Ramos (cell line): Measurements from ENCODE around the gene ADAM12.
"Not testable (repeated sequence)": the region's sequence is repeated elsewhere in the genome, so short reads cannot be mapped to it uniquely, and the experiment has no call there.

ENCODE experiments used
- in situ Hi-C: fragments of 300-500 bp; cut with MboI; formaldehyde crosslinking; loops from one replicate; pipeline ENCODE4 v1.14.3; 2022; ENCODE audit warnings: low sequenced_read_pairs; ENCODE audit not compliant: unreplicated experiment

The ADAM12 gene

DNA sequence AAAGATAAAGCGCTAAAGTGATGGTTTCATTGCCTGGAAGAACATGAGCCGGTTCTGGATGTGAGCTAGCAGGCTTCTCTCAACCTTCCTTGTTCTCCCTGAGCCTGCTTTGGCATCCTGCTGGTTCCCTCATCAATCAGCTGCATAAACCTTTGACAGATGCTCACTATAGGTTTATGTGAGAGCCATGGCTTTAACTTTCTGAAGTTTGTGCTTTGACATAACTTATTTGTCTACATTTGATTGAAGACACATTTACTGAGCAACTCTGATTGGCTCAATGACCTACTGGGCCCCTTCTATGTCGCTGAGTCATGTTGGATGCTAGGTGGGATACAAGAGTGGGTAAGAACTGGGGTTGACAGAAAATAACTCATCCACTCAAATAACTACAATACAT, 192.0 kb downstream of the ADAM12 start:
- in situ Hi-C loops, result no loop called here

GRCh38 chr10:126191192-126191591, 197.1 kb downstream of the ADAM12 start:
- in situ Hi-C loops, result no loop called here

- in situ Hi-C loops, result no loop called here
Observed at GRCh38 chr10:126188679-126189200, 199.5 kb downstream of the ADAM12 start.

DNA sequence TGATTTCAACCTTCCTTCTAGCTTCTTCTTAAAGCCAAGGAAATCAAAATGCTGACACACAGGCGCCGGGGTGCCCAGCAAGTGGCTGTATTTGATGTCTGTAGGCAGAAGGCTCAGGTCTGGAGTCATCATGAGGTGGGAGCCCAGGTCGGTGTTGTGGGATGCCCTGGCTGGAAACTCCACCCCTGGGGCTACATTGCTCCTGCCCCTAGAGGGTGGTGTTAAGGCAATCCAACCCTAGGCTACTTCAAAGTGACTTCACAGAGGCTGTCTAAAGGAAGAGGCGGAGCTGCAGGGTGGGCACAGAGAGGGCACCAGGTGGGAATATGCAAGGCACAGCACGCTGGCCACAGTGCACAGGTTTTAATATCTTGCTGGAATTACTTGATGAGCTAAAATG, 200.9 kb downstream of the ADAM12 start:
- in situ Hi-C loops, result no loop called here

GRCh38 chr10:126186766-126187165, 201.5 kb downstream of the ADAM12 start:
- in situ Hi-C loops, result no loop called here

DNA sequence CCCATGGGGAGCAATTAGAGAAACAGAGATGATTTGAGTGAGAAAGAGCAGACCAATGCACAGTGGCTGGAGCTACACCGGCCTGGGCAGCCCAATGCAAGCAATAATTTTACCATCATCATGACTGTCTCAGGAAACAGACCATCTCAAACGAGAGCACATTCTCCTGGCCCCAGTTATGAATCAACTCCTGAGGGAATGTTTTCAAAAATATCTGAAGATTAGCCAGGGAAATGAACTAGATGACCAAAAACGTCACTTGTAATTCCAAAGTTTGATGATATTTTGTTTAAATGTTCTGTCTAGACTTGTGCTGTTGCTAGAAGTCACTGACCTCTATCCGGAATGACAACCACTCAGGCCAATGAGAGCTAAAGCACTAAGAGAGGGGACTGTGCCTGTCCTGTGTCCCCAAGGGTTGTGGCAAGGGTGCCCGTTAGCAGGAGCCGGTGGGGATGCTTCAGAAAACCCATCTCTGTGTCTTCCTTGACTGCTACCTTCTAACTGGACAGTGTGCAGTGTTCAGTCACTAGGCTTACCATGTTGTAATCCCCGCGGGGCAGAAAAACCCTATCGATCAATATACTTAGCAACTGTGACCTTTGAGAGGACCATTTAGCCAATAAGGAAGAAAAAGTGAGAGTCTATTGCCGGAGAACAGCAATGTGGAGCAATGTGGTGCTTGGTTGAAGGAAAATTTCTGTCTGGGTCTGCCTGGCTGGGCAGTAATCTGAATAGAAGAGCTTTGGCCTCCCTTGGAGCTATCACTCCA, 202.4 kb downstream of the ADAM12 start:
- in situ Hi-C loops, result no loop called here

DNA sequence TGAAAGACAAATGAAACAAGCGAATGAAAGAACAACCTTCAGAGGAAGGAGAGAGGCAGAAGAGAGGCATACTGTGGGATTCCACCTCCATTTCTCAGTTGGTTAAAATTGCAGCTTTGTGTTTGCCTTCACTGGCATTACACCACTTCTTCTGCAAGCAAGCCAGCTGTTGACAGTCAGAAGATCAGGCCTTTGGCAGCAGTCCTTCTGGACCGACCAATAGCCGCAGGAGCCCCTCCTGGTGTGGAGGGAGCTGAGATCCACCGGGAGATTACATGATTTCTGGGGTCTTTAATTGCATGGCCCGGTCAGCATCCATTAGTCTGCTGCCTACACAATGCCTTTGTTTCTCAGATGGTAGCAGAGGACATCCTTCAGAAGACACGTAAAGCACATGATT, 206.7 kb downstream of the ADAM12 start:
- in situ Hi-C loops, result no loop called here

- in situ Hi-C loops, result no loop called here
Observed at GRCh38 chr10:126179637-126180036, 208.6 kb downstream of the ADAM12 start.

DNA sequence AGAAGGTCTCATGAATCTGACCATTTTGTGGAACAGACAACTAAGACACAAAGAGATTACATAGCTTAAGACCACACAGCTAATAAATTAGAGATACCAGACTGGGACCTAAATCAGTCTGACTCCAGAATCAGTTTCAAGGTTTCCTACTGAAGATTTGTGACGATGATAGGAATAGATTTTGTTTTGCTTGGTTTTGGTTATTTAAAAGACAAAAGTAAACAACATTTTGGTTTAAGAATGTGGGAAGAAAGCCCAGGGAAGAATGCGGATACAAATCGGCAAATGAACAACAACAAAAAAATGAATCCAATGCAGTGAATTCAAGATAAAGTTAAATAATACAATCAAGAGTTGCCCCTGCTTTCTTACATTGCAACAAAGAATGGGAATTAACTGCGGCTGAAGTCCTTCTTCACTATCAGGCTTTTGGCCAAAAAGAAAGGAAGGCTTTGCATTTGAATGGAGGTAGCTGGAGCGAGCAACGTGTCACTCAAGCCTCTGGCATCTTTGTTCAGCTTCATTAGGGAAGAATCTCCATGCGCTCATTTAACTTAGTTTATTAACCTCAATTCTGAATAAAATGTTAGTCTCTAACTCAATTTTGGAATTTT, 210.8 kb downstream of the ADAM12 start:
- in situ Hi-C loops, result no loop called here

DNA sequence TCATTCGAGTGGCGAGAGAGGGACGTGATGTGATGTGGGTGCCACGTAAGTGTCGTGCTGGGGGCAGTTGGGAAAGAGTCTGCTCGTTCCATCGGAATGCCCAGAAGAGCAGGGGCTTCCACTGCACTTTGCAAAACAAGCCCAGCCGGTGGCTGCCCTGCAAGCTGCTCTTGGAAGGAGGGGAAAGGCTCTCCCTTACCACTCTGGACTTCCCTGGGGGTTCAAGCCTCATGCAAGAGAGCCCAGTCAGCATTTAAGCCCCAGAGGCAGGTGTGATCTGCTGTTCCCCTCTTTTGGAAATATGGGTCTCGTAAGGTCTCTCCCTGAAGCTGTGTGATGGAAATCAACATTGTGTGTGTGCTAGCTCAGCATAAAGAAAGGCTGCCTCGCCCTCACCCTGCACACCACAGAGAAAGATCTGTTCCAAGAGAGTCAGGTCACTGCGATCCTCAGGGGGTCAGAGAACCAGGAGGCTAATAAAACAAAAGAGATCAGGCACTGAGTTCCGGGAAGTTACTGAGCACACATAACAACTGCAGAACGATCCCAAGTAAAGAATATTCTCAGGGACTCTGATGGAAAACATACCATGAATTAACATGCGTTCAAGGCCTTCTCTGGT, 212.5 kb downstream of the ADAM12 start:
- in situ Hi-C loops, result no loop called here

GRCh38 chr10:126172755-126173154, 215.5 kb downstream of the ADAM12 start:
- in situ Hi-C loops, result not testable (repeated sequence)

DNA sequence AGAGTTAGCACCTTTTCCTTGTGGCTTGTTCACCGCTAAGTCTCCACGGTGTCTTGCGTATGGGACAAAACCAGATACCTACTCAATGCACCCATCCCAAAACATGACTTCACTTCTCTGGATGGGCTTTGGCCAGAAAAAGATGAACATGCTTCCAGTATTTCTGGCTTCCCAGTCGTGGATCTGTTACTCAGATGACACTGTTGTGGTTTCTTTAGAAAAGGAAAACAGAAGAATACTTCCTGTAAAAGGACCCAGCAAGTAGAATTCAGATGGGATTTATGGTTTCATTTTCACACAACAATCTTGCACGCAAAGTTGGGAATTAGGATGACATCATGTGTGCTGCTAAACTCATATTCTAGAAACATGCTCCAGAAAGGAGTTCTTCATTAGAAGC, 216.7 kb downstream of the ADAM12 start:
- in situ Hi-C loops, result no loop called here

DNA sequence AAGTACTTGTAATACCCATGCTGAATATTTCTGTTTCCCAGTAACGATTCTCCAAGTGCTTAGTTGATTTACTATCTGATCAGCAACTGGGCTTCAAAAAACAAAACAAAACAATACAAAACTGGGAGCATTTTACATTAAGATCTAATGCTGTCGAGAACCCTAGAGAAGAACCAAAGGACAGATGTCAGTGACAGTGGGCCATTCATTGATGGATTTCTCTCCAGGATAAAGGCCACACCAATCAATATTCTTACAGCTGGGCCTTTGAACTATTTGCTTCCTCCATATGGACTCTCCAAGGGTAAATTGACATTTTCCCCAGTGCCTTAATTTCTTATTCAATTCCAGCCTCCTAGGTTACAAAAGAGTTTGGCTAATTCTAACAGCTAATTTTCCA, 217.5 kb downstream of the ADAM12 start:
- in situ Hi-C loops, result no loop called here

DNA sequence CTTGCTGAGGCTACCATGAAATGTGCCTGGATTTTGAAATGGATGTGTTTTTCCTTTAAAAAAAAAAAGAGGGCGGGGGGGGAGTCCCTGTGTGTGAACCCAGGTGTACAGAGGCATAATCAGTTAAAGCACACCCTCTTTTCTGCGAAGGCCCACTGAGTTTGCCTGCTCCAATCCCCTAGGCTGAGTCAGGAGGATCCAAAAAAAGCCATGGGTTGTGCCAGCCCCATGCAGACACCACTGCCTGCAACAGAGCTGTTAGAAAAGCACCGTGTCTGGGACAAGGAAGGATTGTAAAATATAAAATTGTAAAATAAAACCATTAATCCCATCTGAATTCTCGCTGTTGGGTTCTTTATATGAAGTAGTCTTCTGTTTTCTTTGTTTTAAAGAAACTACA, 217.9 kb downstream of the ADAM12 start:
- in situ Hi-C loops, result no loop called here

DNA sequence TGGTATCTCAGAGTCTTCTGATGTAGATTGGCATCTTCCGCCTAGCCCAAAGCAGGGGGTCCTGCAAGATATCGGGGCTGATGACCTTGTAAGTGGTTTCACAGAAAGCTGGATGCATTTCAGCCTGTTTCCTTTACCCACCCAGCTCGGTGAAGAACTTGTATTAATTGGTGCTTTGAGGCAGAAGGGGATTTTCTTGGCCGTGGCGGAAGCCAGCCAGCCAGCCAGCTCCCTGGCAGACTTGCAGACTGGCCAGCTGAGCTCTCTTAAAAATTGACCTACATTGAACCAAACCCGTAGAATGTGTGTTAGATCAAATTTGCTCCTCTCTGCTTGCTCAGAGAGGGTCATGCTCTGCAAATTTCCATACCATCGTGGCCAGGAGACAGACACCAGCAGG, 218.4 kb downstream of the ADAM12 start:
- in situ Hi-C loops, result no loop called here

GRCh38 chr10:126166797-126167196, 221.5 kb downstream of the ADAM12 start:
- in situ Hi-C loops, result no loop called here

GRCh38 chr10:126165874-126166273, 222.4 kb downstream of the ADAM12 start:
- in situ Hi-C loops, result no loop called here

GRCh38 chr10:126163506-126163905, 224.8 kb downstream of the ADAM12 start:
- in situ Hi-C loops, result no loop called here

DNA sequence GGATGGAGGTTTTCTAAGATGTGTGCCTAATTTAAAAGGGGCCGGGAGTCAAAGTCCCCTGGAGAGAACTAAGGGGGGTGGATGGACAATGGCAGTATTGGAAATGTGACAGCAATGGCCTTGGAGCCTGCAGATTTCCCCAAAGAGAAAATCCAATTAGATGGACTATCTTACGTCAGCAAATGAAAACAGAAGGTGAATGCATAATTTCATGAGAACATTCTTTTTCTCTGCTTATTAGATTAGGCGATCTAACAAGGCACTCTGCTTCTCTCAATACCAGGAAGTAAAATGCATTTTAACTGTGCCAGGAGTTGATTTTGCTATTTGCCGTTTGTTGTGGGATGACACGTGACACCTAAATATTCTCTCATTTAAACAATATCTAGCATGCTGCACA, 226.6 kb downstream of the ADAM12 start:
- in situ Hi-C loops, result no loop called here

- in situ Hi-C loops, result no loop called here
Observed at GRCh38 chr10:126160971-126161630, 227.2 kb downstream of the ADAM12 start.

DNA sequence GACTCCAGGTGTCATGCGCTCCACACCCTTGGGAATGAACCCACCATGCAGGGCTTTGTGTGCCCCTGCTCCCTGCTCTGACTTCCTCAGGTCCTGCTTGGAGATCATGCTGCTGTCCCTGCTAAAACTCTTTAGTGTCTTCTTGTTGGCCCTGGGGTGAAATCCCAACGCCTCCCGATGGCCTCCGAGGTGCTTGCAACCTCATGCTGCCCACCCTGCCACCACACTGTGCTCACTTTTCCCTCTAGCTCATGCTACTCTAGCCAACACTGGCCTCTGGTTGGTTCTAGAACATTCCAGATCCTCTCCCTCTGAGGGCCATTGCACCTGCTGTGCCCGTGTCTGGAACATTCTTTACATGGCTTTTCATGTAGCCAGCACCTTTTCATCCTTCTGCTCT, 227.7 kb downstream of the ADAM12 start:
- in situ Hi-C loops, result no loop called here
